Gastrocnemius medialis (tissue), 4 donors: ENCODE results near the gene CRKL. TPM values are rescaled to one million over a fixed set of nuclear protein-coding genes. Genes with fewer than 3 reads are reported as not detected.

ENCODE experiments used
- ATAC-seq, 2 donors: fragments of 150-250 bp; one replicate each; pipeline ENCODE4 v1.9.1; 2016
- DNase-seq, 2 donors: peaks; one replicate each; pipeline ENCODE4 v3.0.0-alpha.2; 2019
- H3K27ac ChIP-seq, 4 donors: fragments of 200-600 bp; sonication (generic); 1 replicate in 1 of 4; 2 replicates in 3 of 4; pipeline ENCODE4 v1.5.1; 2016 to 2018; ENCODE audit warnings: mild to moderate bottlenecking in 2 of 4, moderate library complexity in 1 of 4
- H3K27me3 ChIP-seq, 3 donors: fragments of 200-600 bp; sonication (generic) in 2 of 3; 1 replicate in 1 of 3; 2 replicates in 2 of 3; pipeline versions ENCODE4 v1.5.1 to v1.6.0; 2016 to 2019; ENCODE audit warnings: mild to moderate bottlenecking in 1 of 3, moderate library complexity in 1 of 3
- H3K36me3 ChIP-seq, 2 donors: fragments of 200-600 bp; sonication (generic) in 1 of 2; one replicate each; pipeline ENCODE4 v1.5.1; 2017 to 2018
- H3K4me1 ChIP-seq, 2 donors: fragments of 200-600 bp; sonication (generic) in 1 of 2; one replicate each; pipeline ENCODE4 v1.5.1; 2016 to 2017; ENCODE audit warnings: mild to moderate bottlenecking in 2 of 2
- H3K4me3 ChIP-seq, 4 donors: fragments of 200-600 bp; sonication (generic) in 3 of 4; 1 replicate in 1 of 4; 2 replicates in 3 of 4; pipeline ENCODE4 v1.5.1; 2016 to 2019; ENCODE audit warnings: mild to moderate bottlenecking in 2 of 4
- H3K9me3 ChIP-seq, 3 donors: fragments of 200-600 bp; sonication (generic) in 2 of 3; 1 replicate in 1 of 3; 2 replicates in 2 of 3; pipeline ENCODE4 v1.5.1; 2016 to 2019
- CTCF ChIP-seq, 5 experiments: fragments of 450-650 bp in 3 of 5; fragments of 200-600 bp in 2 of 5; sonication (generic) in 2 of 5; IDR thresholded peaks in 4 of 5; conservative IDR thresholded peaks in 1 of 5; 1 replicate in 4 of 5; 2 replicates in 1 of 5; pipeline ENCODE4 v1.5.1; 2016 to 2019; ENCODE audit warnings: antibody characterized with exemption in 5 of 5, mild to moderate bottlenecking in 3 of 5, moderate library complexity in 3 of 5
- POLR2A ChIP-seq, 2 donors: fragments of 450-650 bp; IDR thresholded peaks; one replicate each; pipeline ENCODE4 v1.6.1; 2017; ENCODE audit warnings: antibody characterized with exemption in 2 of 2, mild to moderate bottlenecking in 2 of 2, moderate library complexity in 2 of 2
- in situ Hi-C, 4 donors: fragments of 200-750 bp; cut with MboI; loops; one replicate each; pipeline versions ENCODE4 v1.15.0 to v1.8.0; 2017; ENCODE audit warnings: low sequenced_read_pairs in 4 of 4
- intact Hi-C: fragments of 100-400 bp; cut with DNase I; formaldehyde crosslinking; loops from one replicate; pipeline ENCODE4 v1.15.1; 2023; ENCODE audit warnings: low total_unique reads
- total RNA-seq, 4 donors: library from RNA; depleted of rRNA; stranded (reverse); fragments of >200 nt; gene quantifications; one replicate each; pipeline versions ENCODE4 v1.1.0 to v1.2.3, GENCODE V29; 2016

The CRKL gene
- total RNA-seq, 4 donors from 2014 or later = 73.3 to 109 (median 84.7) TPM

- intact Hi-C loops (loop anchor here (1.0 to 10.0 kb wide), 5 partner anchors 19 to 143 kb away; partner anchors contain the start of genes CRKL, LRRC74B, LZTR1 and PI4KA), in situ Hi-C loops (loop anchor here in 1 of 4 donors (10.0 kb wide), 1 partner anchor 117 kb away; no protein-coding TSS in a partner anchor)
- Histone ChIP-seq H3K36me3 (peaks cover 0 to 35% of the 10 kb centered on the region in 2 donors), H3K4me1 (peaks cover 26 to 36% of the 10 kb centered on the region in 2 donors), H3K27ac (peak within 1 kb of the TSS; percentile 92 to 99 (median 98)), H3K9me3 (no peaks in the 10 kb centered on the region), H3K27me3 (no peaks in the 10 kb centered on the region), H3K4me3 (peak within 1 kb of the TSS; percentile 72 to 94 (median 85))
- peak; percentile 95 for DNase-seq
- TF ChIP-seq CTCF (IDR thresholded peaks at IDR 0.05 in 4 of 5, conservative IDR thresholded peaks at IDR 0.05 in 1 of 5) (peak in 1 of 5 experiments; percentile 26), POLR2A (IDR thresholded peaks at IDR 0.05) (peak; percentile 89 to 94)
- ATAC-seq = peak; percentile 92 to 94
Observed at GRCh38 chr22:21001601-21002325, 84.6 kb downstream of the CRKL start, which contains the start of gene THAP7. TSS of gene THAP7 (minus strand) at chr22:21002118. CDS start at chr22:21001911, 207 bp downstream.

Other genes starting within 250 kb of the CRKL start
- gene SERPIND1, start 143.3 kb upstream of the CRKL start, total RNA-seq = under 1 TPM in 1 of 4 donors, not detected in 3; 0.22 TPM
- gene PI4KA, start 58.6 kb upstream of the CRKL start, total RNA-seq = 10 to 100 TPM; 40.1 to 59.7 (median 45.4) TPM
- 10 to 100 TPM; 22.1 to 41.1 (median 28.7) TPM for gene SNAP29, start 58.4 kb upstream of the CRKL start, total RNA-seq
- under 1 TPM in 2 of 4 donors, not detected in 2; 0.22 to 0.42 TPM for gene AIFM3, start 49.8 kb downstream of the CRKL start, total RNA-seq
- gene LZTR1, start 64.9 kb downstream of the CRKL start, total RNA-seq = 10 to 100 TPM; 25.4 to 36.4 (median 26.3) TPM
- 10 to 100 TPM; 44.8 to 76.2 (median 61.7) TPM for gene THAP7, start 84.7 kb downstream of the CRKL start, total RNA-seq
- gene P2RX6, start 97.8 kb downstream of the CRKL start, total RNA-seq = 10 to 100 TPM; 17.6 to 68.9 (median 33.3) TPM
- not detected for gene SLC7A4, start 115.2 kb downstream of the CRKL start, total RNA-seq
- not detected for gene LRRC74B, start 128.5 kb downstream of the CRKL start, total RNA-seq